Transverse colon (tissue), 4 donors: ENCODE results near the gene DST.

ENCODE experiments used
- CTCF ChIP-seq, 5 experiments: fragments of 200-600 bp in 3 of 5; fragments of 450-650 bp in 2 of 5; sonication (generic) in 3 of 5; IDR thresholded peaks; 1 replicate in 2 of 5; 2 replicates in 3 of 5; pipeline ENCODE4 v1.5.1; 2016 to 2017; ENCODE audit warnings: antibody characterized with exemption in 5 of 5, inconsistent platforms in 3 of 5, mild to moderate bottlenecking in 2 of 5, moderate library complexity in 1 of 5
- EP300 ChIP-seq: sonication (generic); formaldehyde crosslinking; IDR thresholded peaks from one replicate; pipeline ENCODE4 v1.6.1; 2017; ENCODE audit warnings: antibody characterized with exemption, low read depth
- POLR2A ChIP-seq: fragments of 450-650 bp; IDR thresholded peaks from one replicate; pipeline ENCODE4 v1.6.1; 2016; ENCODE audit warnings: antibody characterized with exemption, mild to moderate bottlenecking, moderate library complexity
- POLR2AphosphoS5 ChIP-seq, 3 donors: sonication (generic); formaldehyde crosslinking; IDR thresholded peaks; one replicate each; pipeline ENCODE4 v1.6.1; 2016; ENCODE audit warnings: antibody characterized with exemption in 3 of 3

GRCh38 chr6:56497691-56498090 is 145.0 kb downstream of the DST start:
- no peak for TF ChIP-seq POLR2AphosphoS5 (IDR thresholded peaks at IDR 0.05)
- TF ChIP-seq POLR2A: no peak
- TF ChIP-seq EP300: no peak
- TF ChIP-seq CTCF (IDR thresholded peaks at IDR 0.05): no peak
